ENCODE results near the gene RBPJ.
A peak's percentile ranks its signal among the peaks of the same experiment; 100 is the strongest.

RBPJ gene

GRCh38 chr4:26482508-26483462 is 162.0 kb downstream of the RBPJ start:
- no peak for TF ChIP-seq CTCF (conservative IDR thresholded peaks at IDR 0.05)
- H3K27ac ChIP-seq = peak overlapping the region; percentile 31

GRCh38 chr4:26484032-26484515 is 163.3 kb downstream of the RBPJ start:
- no peak for TF ChIP-seq CTCF (conservative IDR thresholded peaks at IDR 0.05)
- no peak overlapping the region for H3K27ac ChIP-seq

DNA sequence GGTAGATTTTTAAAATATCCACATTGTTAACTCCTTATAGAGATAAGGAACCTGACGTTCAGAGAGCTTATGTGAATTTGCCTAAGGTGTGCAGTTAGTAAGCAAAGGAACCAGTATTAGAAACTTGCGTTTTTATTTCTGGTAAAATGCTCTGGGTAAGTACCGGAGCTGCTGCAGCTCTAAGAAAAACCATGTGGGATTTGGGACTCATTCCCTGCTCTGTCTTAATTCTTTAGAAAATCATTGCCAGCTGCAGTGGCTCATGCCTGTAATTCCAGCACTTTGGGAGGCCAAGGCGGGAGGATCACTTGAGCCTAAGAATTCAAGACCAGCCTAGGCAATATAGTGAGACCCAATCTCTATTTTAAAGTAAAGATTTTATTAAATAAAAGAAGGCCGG is 163.7 kb downstream of the RBPJ start:
- no peak overlapping the region for H3K27ac ChIP-seq

More for the DNA sequence above, 163.7 kb downstream of the RBPJ start:
- TF ChIP-seq CTCF (conservative IDR thresholded peaks at IDR 0.05) = no peak
